Measurements from ENCODE around the gene MAP2K5.

- no peak for TF ChIP-seq POLR2A (IDR thresholded peaks at IDR 0.05)
- TF ChIP-seq, protein P1, sequence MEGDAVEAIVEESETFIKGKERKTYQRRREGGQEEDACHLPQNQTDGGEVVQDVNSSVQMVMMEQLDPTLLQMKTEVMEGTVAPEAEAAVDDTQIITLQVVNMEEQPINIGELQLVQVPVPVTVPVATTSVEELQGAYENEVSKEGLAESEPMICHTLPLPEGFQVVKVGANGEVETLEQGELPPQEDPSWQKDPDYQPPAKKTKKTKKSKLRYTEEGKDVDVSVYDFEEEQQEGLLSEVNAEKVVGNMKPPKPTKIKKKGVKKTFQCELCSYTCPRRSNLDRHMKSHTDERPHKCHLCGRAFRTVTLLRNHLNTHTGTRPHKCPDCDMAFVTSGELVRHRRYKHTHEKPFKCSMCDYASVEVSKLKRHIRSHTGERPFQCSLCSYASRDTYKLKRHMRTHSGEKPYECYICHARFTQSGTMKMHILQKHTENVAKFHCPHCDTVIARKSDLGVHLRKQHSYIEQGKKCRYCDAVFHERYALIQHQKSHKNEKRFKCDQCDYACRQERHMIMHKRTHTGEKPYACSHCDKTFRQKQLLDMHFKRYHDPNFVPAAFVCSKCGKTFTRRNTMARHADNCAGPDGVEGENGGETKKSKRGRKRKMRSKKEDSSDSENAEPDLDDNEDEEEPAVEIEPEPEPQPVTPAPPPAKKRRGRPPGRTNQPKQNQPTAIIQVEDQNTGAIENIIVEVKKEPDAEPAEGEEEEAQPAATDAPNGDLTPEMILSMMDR (IDR thresholded peaks at IDR 0.05): no peak
- TF ChIP-seq POLR2AphosphoS5 (IDR thresholded peaks at IDR 0.05): no peak
- no peak for TF ChIP-seq EP300 (IDR thresholded peaks at IDR 0.05)
Observed at GRCh38 chr15:67611370-67612369, 69.2 kb downstream of the MAP2K5 start.
